Stimulated activated CD4-positive, alpha-beta T cell treated with anti-CD3 and anti-CD28 coated beads, TNF-alpha, amount 100 ng/mL, for 24 hours (primary cell): ENCODE results near the gene NRXN3.

ENCODE experiments used
- DNase-seq, 3 experiments: peaks; one replicate each; pipeline ENCODE4 v3.0.0-alpha.2; 2020; ENCODE audit warnings: low read depth in 3 of 3

The NRXN3 gene

DNA sequence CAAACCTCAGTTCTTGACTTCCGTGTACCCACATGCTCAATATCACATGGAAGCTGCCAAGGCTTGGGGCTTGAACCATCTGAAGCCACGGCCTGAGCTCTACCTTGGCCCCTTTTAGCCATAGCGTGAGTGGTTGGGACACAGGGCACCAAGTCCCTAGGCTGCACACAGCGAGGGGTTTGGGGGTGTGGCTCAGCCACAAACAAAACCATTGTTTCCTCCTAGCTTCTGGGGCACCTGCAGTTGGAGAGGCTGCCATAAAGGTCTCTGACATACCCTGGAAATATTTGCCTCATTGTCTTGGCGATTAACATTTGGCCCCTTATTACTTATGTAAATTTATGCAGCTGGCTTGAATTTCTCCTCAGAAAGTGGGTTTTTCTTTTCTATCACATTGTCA lies 628.6 kb downstream of the NRXN3 start:
- no peak for DNase-seq

DNA sequence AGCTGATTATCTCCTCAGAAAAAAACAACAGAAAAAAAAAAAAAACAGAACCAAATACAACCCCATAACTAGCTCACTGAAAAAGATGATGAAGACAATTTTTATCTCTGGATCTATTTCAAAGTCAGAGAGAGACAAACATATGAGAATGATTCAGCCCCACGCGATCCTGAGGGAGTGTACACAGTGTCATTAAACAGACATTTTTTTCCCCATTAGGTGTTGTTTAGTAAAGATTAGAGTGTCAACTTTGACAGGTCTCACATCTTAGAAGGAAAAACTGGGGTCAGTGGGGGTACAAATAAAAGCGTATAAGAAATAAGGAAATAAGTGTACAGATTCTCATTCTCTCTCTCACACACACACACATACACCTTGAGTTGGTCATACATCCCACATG lies 635.4 kb downstream of the NRXN3 start:
- DNase-seq = no peak

DNA sequence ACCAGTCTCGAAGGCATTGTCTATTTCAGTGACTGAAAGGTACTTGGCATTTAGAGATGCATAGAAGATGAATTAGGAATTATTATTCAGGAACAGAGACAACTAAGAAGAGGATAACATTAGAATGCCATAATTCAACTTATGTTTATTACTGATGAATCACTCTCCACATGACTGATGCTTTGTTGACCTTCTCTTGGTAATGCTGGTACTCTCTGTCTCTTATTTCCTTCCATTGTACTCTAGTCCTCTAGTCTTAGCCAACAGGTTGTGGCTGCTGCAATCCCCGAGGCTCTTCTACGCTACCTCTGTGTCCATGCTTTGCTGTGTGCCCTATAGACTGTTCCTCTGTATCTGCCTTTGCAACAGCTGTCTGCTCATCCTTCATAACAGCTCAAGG lies 652.9 kb downstream of the NRXN3 start:
- no peak for DNase-seq

DNA sequence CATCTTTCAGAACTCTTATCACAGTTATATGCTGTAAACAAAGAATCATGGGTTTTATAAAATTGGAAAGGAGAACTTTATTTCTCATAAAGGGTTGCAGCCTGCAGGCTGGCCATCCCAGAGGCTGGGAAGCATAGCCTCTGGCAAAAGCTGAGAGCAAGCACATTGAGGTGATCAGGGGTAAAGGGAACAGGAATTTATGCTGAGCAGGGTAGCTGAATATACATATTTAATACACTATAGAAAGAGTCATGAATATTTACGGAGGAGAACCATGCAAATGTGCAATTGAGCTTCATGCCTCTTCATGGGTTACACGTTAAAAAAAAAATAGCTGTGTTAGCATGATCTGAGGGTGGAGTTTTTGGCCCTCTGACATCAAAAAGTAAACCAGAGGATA lies 653.3 kb downstream of the NRXN3 start:
- no peak for DNase-seq

DNA sequence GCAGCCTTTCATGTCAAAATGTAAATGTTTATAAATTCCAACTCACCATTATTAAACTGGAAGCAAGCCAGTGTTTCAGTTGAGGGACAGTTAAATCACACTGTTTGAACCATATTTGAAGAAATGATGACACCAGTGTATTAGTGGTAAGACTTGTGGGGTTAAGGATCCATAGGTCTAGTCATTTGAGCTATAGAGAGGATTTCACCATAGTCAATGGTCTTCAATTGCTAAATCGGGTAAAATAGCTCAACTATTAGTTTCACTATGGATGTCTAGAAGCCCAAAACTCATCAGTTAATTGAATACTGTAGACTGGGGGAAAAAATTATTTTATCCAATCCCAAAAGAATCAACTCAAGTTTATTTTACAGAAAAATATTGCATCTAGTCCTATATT lies 659.1 kb downstream of the NRXN3 start:
- no peak for DNase-seq

DNA sequence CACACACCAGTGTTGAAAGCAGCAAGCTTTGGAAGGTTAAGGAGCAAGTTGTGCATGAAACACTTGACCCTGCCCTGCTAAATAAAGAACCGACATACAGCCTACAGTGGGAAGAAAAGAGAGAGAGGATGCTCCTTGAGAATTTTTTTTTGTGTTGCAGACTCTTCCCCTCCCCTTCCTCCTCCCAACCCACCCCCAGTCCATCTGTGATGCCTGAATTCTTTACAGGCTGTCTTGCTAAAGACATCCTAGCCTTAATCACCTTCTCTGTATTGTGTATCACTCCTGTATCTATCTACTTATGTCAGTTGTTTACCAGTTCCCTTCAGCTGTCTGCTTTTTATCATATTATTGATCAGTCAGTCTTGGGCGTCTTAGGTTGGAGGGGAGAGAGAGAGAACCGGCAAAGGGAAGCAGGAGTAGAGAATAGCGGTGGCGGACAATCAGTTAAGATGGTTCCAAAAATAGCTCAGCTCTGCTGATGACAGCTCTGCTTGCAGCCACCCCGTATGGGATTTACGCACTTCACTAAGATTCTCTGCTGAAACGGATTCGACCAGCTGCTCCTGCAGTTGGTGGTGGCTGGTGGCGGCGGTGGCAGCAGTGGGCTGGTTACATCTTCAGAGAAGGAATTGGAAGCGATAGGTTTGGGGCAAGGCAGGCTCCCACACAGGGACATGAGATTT lies 664.7 kb downstream of the NRXN3 start:
- no peak for DNase-seq

DNA sequence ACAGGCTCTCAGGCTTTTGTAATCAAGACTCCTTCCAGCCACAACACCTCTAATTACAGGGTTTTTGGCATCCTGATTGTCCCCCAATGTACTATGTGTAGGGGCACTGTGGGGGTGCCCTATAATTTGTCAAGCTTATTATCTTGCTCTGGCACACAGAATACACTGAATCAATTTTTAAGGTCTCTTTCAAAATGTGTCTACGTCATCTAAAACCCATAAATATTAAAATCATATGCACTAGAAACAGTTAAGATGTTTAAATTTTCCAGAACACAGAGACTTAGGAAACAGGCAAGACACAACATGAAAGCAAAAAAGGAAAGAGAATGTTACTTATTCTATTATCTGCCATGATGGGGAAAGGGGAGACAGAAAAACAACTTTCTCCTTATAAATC lies 665.7 kb downstream of the NRXN3 start:
- DNase-seq = no peak

DNA sequence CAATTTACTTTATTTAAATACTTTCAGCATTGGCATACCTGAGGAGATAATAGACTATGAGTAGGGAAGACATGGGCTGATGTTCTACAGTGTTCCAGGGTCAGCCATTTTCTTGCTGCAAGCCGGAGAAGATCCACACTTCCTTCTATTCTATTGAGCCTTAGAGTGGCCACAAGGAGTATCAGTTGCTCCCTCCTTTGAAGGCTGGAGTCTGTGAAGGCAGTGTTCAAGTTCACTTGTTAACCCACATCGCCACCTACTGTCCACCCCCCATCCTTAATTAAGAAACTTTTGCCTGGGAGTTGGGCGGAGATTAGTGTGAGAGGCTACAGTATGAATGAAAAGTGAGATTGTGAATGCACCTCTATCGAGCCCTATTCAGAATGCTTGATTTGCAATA lies 666.6 kb downstream of the NRXN3 start:
- peak in 1 of 3 experiments; percentile 1 for DNase-seq

DNA sequence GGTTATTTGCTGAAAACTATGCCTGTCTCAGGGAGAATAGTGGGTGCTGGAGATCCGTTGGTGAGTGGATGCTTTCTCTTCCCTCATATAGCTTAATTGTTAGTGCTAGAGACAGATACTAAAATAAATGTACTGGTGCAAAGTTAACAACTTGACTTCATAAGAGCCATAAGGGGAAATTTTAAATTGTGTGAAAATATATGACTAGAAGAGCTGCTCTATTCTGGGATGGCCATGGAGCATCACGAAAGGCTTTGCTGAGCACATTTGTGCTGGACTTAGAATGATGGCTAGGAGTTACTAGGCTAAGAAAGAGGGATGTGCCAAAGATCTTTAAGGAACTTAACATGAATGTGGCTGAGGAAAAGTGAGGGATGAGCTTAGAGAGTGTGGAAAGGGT lies 668.8 kb downstream of the NRXN3 start:
- DNase-seq = no peak

DNA sequence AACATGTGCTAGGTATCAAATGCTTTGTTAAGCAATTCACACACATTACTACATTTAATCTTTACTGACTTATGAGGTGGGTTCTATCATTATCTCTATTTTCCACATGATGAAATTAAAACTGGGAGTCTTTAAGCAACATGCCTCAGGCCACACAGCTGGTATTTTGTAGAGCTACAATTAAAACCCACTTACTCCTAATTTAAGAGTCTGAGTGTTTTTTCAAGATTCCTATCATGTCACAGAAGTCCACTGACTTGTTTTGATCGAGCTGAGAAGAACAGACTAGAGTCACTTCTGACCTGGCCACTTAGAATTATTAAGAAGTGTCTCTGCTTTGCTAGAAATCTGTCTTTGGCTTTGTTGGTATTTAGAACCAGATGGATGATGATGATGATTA lies 670.7 kb downstream of the NRXN3 start:
- no peak for DNase-seq

DNA sequence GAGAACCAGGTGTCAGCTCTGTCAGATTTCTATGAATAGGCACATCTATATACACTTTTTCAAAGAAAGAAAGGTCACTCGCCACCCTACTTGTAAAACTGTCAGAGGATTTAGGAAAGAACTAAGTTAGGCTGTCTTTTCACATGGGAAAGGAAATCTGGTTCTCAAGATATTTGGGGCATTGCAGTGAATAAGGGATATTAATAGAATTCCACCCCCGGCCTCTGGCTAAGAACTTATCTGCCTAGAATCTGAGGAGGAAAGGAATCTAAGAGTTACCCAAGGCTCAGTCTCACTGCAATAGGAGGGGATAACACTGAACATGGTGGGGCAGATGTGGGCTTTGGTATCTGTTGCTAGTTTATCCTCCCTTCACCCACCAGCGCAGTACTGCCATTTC lies 677.6 kb downstream of the NRXN3 start:
- no peak for DNase-seq

DNA sequence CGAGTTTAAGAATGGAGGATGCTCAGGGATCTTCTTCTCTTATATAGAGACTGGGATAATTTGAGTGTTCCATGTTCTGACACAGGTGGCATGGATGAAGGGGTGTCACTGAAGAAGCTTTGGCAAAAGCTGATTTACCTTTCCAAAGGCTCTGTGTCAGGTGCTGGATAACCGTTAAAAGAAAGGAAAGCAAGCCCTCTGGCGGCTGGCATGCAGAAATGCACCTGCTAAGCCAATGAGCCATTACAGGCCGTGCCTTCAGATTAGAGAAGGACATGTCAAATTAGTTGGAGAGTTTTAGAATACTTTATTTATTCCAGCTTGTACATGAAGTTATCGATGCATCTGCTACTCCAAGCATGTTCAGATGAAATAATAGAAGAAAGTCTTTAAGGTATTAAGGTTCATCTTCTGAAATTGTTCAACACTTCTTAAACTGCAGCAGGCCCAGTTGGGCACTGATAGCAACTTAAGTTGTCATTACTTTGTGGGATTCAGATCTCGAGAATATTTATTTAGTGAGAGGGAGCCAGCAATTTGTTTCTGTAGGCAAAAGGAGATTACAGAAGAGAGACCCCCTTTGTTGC lies 678.2 kb downstream of the NRXN3 start:
- peak in 1 of 3 experiments; percentile 3 for DNase-seq

DNA sequence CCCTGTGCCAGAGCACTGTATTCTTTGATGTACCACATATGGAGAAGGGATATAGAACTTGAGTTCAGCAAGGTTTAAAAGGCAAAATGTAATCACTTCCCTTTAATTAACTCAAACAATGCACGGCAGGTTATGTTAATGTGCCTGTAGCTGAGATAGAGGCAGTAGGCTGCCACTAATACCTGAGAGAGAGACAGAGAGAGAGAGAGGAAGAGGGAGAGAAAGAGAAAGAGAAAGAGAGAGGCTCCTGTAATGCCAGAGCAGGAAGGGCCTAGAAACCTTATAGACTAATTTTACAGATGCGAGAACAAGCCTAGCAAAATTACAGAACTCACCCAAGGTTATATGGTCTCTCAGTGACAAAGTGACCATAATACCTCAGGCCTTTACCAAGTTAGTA lies 679.8 kb downstream of the NRXN3 start:
- no peak for DNase-seq

DNA sequence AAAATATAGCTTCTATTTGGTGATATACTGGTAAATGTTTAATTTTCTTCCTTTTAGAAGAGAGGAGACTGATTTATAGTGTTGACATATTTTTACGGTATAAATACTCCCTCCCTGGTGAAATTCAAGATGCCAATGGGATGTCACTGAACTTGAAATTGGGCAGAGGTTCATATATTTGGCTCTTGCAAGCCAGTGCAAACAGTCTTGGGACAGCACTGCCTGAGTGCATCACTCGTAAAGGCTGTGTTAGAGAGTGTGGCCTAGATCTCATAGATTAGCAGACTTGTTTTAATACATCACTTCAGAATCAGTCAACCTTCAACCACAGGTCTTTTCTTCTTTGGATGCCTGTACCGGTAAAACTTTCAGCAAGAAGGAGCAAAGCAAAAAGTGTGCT lies 681.0 kb downstream of the NRXN3 start:
- DNase-seq = no peak

DNA sequence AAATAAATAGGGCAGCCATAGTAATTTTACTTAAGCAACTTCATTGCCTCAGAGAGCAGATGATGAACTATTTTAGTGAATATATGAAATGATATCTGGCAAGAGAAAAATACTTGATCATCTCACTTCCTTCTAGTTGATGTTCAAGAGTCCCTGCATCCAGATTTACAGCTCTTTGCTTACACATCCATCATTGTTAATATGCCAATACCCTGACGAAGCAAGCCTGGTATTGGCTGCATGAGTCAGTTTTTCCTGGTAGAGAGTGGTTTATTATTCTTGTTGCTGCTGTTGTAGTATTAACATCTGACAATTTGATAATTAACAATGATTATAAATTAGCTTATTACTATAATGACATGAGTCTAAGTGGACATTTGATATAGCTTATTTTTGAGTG lies 681.9 kb downstream of the NRXN3 start:
- no peak for DNase-seq

DNA sequence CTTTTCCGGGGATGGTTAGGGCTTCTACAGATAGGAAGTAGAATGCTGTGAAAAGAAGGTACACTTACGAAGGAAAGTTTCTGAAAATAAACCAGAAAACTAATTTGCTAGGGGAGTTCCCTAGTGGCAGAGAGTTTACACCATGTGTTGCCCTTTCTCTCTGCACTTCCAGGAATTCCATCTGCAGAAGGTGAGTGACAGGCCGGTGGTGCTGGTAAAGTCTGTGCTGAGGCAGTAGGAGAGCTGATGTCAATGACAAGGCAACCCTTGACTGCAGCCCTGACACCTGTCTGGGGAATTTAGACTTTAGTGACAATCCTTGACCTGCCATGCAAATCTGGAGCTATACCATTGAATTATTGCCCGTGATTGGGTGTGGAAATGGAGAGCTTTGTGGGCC lies 687.8 kb downstream of the NRXN3 start:
- no peak for DNase-seq

DNA sequence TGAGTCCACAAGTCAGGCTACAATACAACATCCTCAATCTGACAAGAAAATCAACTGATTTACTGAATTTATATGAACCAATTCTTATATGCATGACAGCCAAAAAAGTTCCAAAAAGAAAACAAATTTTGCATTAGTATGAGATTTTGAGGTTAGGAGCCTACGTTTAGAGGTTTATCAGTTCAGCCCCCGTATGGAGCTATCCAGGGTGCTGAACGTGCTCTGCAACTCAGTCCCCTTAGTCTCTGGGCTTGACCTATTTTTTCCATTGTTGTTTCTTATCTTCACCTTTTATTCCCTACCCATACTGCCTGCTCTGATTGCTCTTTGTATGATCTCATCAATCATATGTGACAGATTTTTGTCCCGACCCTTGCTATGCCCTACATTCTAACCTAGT lies 693.0 kb downstream of the NRXN3 start:
- no peak for DNase-seq

DNA sequence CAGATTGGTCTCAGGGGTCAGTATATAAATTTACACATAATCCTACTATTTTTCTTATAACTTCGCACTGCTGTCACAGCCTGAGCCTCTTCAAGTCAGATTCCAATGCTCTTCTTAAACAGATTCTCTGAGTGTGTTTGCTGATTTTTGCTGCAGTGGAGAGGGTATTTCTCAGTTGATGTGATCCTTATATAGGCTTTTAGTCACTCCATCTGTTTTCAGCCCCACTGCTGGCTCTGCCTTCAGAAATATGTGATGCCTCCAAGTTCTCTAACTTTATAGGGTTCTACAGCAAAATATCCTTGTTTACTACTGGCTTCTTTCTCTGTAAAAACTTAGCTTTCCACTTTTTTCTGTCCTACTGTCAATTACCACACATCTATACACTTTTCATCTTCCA lies 702.7 kb downstream of the NRXN3 start:
- no peak for DNase-seq

DNA sequence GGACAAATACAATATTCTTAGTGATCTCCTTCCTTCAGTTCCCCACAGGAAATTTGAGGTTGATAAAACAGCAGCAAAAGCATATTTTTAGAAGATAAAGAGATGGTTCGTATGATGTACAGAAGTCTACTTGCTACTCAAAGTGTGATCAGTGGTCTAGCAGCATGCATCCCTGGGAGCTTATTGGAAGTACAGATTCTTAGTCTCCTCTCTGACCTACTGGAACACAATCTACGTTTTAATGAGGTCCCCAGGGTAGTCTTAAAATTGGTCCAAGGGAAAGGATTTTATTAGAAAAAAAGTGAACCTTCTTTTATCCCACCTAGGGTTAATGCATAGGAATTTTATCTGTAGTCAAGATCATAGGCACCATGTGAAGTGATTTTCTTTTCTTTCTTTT lies 703.4 kb downstream of the NRXN3 start:
- no peak for DNase-seq

DNA sequence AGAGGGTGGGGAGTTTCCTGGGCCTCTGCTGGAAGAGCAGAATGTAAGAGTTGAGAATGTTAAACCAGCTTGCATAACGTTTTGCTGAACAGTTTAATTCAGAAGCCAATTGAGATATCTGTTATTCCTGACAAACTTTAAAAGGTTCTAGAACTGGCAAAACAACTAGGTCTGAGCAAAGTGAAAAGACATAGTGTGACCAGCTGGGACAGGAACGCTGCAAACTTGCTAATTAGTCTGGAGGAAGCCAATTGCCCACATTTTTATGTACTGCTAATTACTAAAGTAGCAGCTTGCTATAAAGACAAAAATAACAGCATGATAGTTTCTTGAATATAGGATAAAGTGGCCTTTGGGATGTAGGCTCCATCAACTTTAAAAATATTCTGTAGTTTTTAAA lies 704.9 kb downstream of the NRXN3 start:
- no peak for DNase-seq

DNA sequence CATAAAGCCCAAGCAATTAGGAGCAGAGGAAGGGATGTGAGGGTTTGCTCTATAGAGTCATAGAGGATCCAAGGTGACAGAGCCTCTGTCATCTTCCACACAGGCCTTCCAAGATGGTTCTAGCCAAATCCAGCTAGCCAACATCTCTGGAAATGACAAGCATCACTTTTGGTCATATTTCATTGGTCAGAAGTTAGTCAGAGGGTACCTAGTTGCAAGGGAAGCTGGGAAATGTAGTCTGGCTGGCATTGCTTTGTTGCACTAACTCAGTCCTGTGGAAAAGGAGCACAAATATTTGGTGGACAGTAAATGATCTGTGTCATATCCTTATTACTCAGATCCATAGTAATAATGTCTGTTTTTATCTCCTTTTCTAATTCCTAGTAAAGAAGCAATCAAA lies 715.7 kb downstream of the NRXN3 start:
- no peak for DNase-seq

DNA sequence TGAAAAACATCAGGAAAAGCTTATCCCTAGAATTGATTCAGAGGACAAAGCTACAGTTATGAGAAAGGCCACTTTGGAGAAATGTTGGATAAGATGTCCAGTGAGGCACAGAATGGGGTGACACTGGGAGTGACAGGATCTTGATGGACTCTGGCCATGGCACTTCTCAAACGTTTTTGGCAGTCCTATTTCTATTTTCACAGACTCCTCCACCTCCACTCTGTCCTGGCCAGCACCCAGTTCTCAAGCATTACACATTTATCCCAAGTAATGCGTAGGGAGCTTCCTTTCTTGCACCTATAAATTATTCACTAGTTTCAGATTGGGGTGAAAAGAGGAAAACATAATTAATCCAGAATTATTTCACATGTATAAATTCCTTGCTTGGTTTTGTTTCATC lies 727.3 kb downstream of the NRXN3 start:
- no peak for DNase-seq

DNA sequence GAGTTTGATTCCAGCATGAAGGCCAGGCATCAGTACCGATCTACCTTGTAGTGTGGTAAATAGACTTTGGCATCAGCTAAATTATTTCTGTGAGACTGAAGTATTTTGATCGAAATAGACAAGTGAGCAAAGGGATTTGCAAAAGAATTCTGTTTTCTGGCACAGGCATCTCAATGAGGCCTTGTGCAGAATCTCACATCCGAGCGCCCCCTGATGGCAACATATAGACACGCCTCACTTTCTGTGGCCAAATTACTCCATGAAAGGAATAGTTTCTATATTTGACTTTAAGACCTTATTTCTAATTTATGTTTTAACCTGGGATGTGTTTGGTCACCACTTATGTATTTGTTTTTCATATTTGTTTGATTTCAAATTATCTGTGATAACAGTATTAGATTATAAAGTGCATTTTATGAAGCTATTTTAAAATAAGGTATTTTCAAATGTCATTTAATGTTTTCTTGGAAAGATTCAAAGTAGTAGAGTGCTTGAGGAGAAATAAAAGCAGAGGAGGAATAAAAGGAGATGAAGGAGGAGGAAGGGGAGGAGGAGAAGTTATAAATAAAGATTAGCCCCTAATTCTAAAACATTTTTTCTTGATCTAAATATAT lies 731.9 kb downstream of the NRXN3 start:
- no peak for DNase-seq

DNA sequence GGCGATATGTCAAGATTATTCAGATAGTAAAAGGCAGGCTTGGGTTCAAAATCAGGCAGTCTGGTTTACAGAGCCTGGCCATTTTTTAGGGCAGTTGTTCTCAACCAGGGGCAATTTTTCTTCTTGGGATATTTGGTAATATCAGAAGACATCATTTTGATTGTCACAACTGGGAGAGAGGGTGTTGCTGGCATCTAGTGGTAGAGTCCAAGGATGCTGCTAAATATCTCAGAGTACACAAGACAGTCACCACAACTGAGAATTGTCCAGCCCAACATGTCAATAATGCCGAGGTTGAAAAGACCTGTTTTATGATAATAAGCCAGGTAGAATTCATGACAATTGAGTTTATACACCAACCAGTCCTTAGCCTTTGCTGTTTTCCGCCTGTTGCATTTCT lies 733.9 kb downstream of the NRXN3 start:
- no peak for DNase-seq
